IMR-90 (cell line): ENCODE measurements around the gene TKTL2. TPM values are rescaled to one million over a fixed set of nuclear protein-coding genes. Genes with fewer than 3 reads are reported as not detected.

Experiments used
- ATAC-seq: fragments of 200-7000 bp; cut with Tn5 transposase; 2 replicates; pipeline ENCODE4 v1.9.1; 2020; ENCODE audit warnings: low read depth, mild to moderate bottlenecking, moderate library complexity
- BruUV-seq: library from RNA; stranded (reverse); fragments of 400-500 nt; replicated peaks from 2 replicates; lab custom pipeline; 2021; lab: Mats Ljungman, UMichigan
- CTCF ChIA-PET: fragments of 300-600 bp; formaldehyde crosslinking; extraction: SDS; loops from one replicate; lab custom pipeline; 2021; ENCODE audit warnings: antibody characterized with exemption; lab: Yijun Ruan, JAX
- POLR2A ChIA-PET: fragments of 300-600 bp; sonication (Branson Sonifier 250); formaldehyde crosslinking; loops from one replicate; lab custom pipeline; 2022; ENCODE audit warnings: antibody characterized with exemption; ENCODE audit not compliant: unreplicated experiment; lab: Charles Lee
- DNase-seq: peaks from one replicate; pipeline ENCODE4 v3.0.0; 2013
- H2AFZ ChIP-seq: replicated peaks from 2 replicates; pipeline ENCODE3; 2013; ENCODE audit warnings: low read length, mild to moderate bottlenecking; ENCODE audit not compliant: poor library complexity
- H2AK5ac ChIP-seq: 2 replicates; pipeline ENCODE4 v1.6.1; 2013; ENCODE audit warnings: low read depth, low read length, inconsistent platforms
- H2AK9ac ChIP-seq: replicated peaks from 2 replicates; pipeline ENCODE3; 2013; ENCODE audit warnings: mild to moderate bottlenecking, low read depth, low read length, moderate library complexity; ENCODE audit not compliant: poor library complexity
- H2BK120ac ChIP-seq: 2 replicates; pipeline ENCODE4 v1.6.1; 2013; ENCODE audit warnings: low read depth, low read length, inconsistent platforms
- H2BK15ac ChIP-seq: 3 replicates; pipeline ENCODE4 v1.6.1; 2013; ENCODE audit warnings: low read depth, low read length, inconsistent platforms
- H2BK20ac ChIP-seq: 2 replicates; pipeline ENCODE4 v1.6.1; 2013; ENCODE audit warnings: low read depth, mild to moderate bottlenecking, inconsistent platforms, low read length, moderate library complexity
- H2BK5ac ChIP-seq: 2 replicates; pipeline ENCODE4 v1.6.1; 2013; ENCODE audit warnings: mild to moderate bottlenecking, low read depth, low read length, inconsistent platforms; ENCODE audit not compliant: poor library complexity, severe bottlenecking
- H3K14ac ChIP-seq: replicated peaks from 2 replicates; pipeline ENCODE4 v1.6.1; 2013; ENCODE audit warnings: low read depth, low read length, inconsistent platforms
- H3K18ac ChIP-seq: 2 replicates; pipeline ENCODE4 v1.6.1; 2013; ENCODE audit warnings: low read depth, low read length, control low read depth
- H3K23ac ChIP-seq: 2 replicates; pipeline ENCODE4 v1.6.1; 2013; ENCODE audit warnings: low read depth, low read length, inconsistent platforms
- H3K27ac ChIP-seq: 2 replicates; pipeline ENCODE4 v1.5.1; 2013; ENCODE audit warnings: mild to moderate bottlenecking, control low read depth, low read length; ENCODE audit not compliant: insufficient read depth
- H3K27me3 ChIP-seq: 2 replicates; pipeline ENCODE4 v1.6.1; 2013; ENCODE audit warnings: low read length; ENCODE audit not compliant: control insufficient read depth, insufficient read depth
- H3K36me3 ChIP-seq: 2 replicates; pipeline ENCODE4 v1.6.1; 2013; ENCODE audit warnings: low read length, mixed read lengths; ENCODE audit not compliant: control insufficient read depth, insufficient read depth
- H3K4ac ChIP-seq: 2 replicates; pipeline ENCODE4 v1.6.1; 2013; ENCODE audit warnings: low read depth, low read length, inconsistent platforms
- H3K4me1 ChIP-seq: 2 replicates; pipeline ENCODE4 v1.6.1; 2013; ENCODE audit warnings: low read length, mixed read lengths; ENCODE audit not compliant: control insufficient read depth, insufficient read depth
- H3K4me2 ChIP-seq: 2 replicates; pipeline ENCODE4 v1.6.1; 2013; ENCODE audit warnings: low read depth, mild to moderate bottlenecking, control low read depth, low read length, moderate library complexity
- H3K4me3 ChIP-seq: 2 replicates; pipeline ENCODE4 v1.5.1; 2013; ENCODE audit warnings: low read depth, mild to moderate bottlenecking, control low read depth, low read length, moderate library complexity; ENCODE audit not compliant: insufficient read depth
- H3K56ac ChIP-seq: 2 replicates; pipeline ENCODE4 v1.6.1; 2013; ENCODE audit warnings: low read length, inconsistent platforms; ENCODE audit not compliant: insufficient read depth; ENCODE audit errors: extremely low read depth
- H3K79me1 ChIP-seq, 2 experiments: 2 replicates each; pipeline ENCODE4 v1.6.1; 2013; ENCODE audit warnings: low read length in 2 of 2, inconsistent platforms in 1 of 2, low read depth in 1 of 2
- H3K9ac ChIP-seq: 2 replicates; pipeline ENCODE4 v1.6.1; 2013; ENCODE audit warnings: low read depth, low read length, control low read depth
- H3K9me1 ChIP-seq: 2 replicates; pipeline ENCODE4 v1.6.1; 2013; ENCODE audit warnings: low read length, inconsistent platforms; ENCODE audit not compliant: insufficient read depth
- H3K9me3 ChIP-seq: 2 replicates; pipeline ENCODE4 v1.6.1; 2013; ENCODE audit warnings: low read length; ENCODE audit not compliant: control insufficient read depth, insufficient read depth
- H4K20me1 ChIP-seq: 2 replicates; pipeline ENCODE4 v1.6.1; 2013; ENCODE audit warnings: low read length, inconsistent platforms; ENCODE audit not compliant: insufficient read depth
- H4K5ac ChIP-seq: 2 replicates; pipeline ENCODE4 v1.6.1; 2013; ENCODE audit warnings: mild to moderate bottlenecking, low read depth, low read length, control low read depth
- H4K8ac ChIP-seq, 2 experiments: 2 replicates each; pipeline ENCODE4 v1.6.1; 2013; ENCODE audit warnings: low read depth in 2 of 2, low read length in 2 of 2, control low read depth in 1 of 2, inconsistent platforms in 1 of 2
- H4K91ac ChIP-seq: 2 replicates; pipeline ENCODE4 v1.6.1; 2013; ENCODE audit warnings: low read depth, low read length, inconsistent platforms; ENCODE audit not compliant: insufficient read depth
- CEBPB ChIP-seq: IDR thresholded peaks from 2 replicates; pipeline ENCODE4 v1.6.1; 2012; ENCODE audit warnings: low read depth, low read length, improper control_type of control experiment
- CTCF ChIP-seq: conservative IDR thresholded peaks from 2 replicates; pipeline ENCODE4 v1.5.1; 2012; ENCODE audit warnings: mild to moderate bottlenecking, low read depth, low read length, improper control_type of control experiment
- ELK1 ChIP-seq: fragments of 150-350 bp; IDR thresholded peaks from 2 replicates; pipeline ENCODE4 v1.6.1; 2016; ENCODE audit warnings: low read depth, mild to moderate bottlenecking, low read length, moderate library complexity, borderline replicate concordance
- MXI1 ChIP-seq: IDR thresholded peaks from 2 replicates; pipeline ENCODE4 v1.6.1; 2012; ENCODE audit warnings: low read depth, mild to moderate bottlenecking, low read length, moderate library complexity, borderline replicate concordance
- RCOR1 ChIP-seq: IDR thresholded peaks from 2 replicates; pipeline ENCODE4 v1.6.1; 2012; ENCODE audit warnings: mild to moderate bottlenecking, low read length, improper control_type of control experiment; ENCODE audit not compliant: insufficient replicate concordance
- RFX5 ChIP-seq: IDR thresholded peaks from 2 replicates; pipeline ENCODE4 v1.8.0; 2012; ENCODE audit warnings: low read depth, mild to moderate bottlenecking, low read length, moderate library complexity
- SMC3 ChIP-seq: fragments of 150-350 bp; IDR thresholded peaks from 2 replicates; pipeline ENCODE4 v1.6.1; 2016; ENCODE audit warnings: low read depth, mild to moderate bottlenecking, antibody characterized with exemption, low read length, moderate library complexity
- USF2 ChIP-seq: fragments of 150-350 bp; IDR thresholded peaks from 2 replicates; pipeline ENCODE4 v1.6.1; 2017; ENCODE audit warnings: mild to moderate bottlenecking, antibody characterized with exemption, low read length, low read depth
- WGBS, 2 experiments: methylation state at CpG; one replicate each; pipeline versions ENCODE4 v1.1.5 to v1.1.7; 2013; ENCODE audit warnings: missing lambda C conversion rate in 2 of 2; ENCODE audit not compliant: insufficient read length in 1 of 2; ENCODE audit errors: extremely low coverage in 2 of 2; 5-methylcytosine and 5-hydroxymethylcytosine counted together
- dilution Hi-C: fragments of 300-500 bp; cut with HindIII; formaldehyde crosslinking; loops from one replicate; pipeline ENCODE4 v1.14.3; 2018; ENCODE audit warnings: low sequenced_read_pairs; ENCODE audit not compliant: unreplicated experiment
- in situ Hi-C: fragments of 300-500 bp; cut with MboI; formaldehyde crosslinking; loops from 3 replicates; pipeline ENCODE4 v1.14.3; 2019; ENCODE audit warnings: low sequenced_read_pairs, inconsistent platforms, mixed read lengths
- intact Hi-C: fragments of 100-400 bp; cut with micrococcal nuclease; formaldehyde crosslinking; loops from 2 replicates; pipeline ENCODE4 v1.10.0; 2022
- polyA plus RNA-seq, 3 experiments: library from polyadenylated mRNA; depleted of rRNA; stranded (reverse); fragments of >200 nt; gene quantifications; 2 replicates each; pipeline ENCODE4 v1.2.3, GENCODE V29; 2012; ENCODE audit warnings: low replicate concordance in 1 of 3
- total RNA-seq: library from RNA; depleted of rRNA; stranded (reverse); fragments of >200 nt; gene quantifications from 2 replicates; pipeline ENCODE4 v1.2.3, GENCODE V29; 2012

Gene TKTL2
- total and polyA plus RNA-seq, 2 of the 4 experiments (the other 2 are of a cell fraction), result not detected

GRCh38 chr4:163515198-163515597 lies 41.6 kb upstream of the TKTL2 start:
- no peak for TF ChIP-seq RFX5
- no peak for TF ChIP-seq CEBPB
- no peak for TF ChIP-seq ELK1
- TF ChIP-seq MXI1, result no peak
- no peak for TF ChIP-seq USF2
- TF ChIP-seq CTCF, result no peak
- no peak for TF ChIP-seq SMC3
- no peak for TF ChIP-seq RCOR1
- H2BK120ac ChIP-seq, result no peak overlapping the region
- ChIA-PET POLR2A (no interaction called here), CTCF (no interaction called here)
- no peak overlapping the region for H2AK5ac ChIP-seq
- H2AFZ ChIP-seq, result no peak overlapping the region
- no peak overlapping the region for H3K4me2 ChIP-seq
- H3K56ac ChIP-seq, result no peak overlapping the region
- no peak overlapping the region for H4K5ac ChIP-seq
- H4K8ac ChIP-seq, result no peak overlapping the region
- H2BK20ac ChIP-seq, result no peak overlapping the region
- no peak overlapping the region for H2BK5ac ChIP-seq
- H3K4me1 ChIP-seq, result no peaks in the 10 kb centered on the region
- intact Hi-C loops (no loop called here), dilution Hi-C loops (no loop called here), in situ Hi-C loops (loop anchor here (25.0 kb wide), 1 partner anchor 353 kb away; the partner anchor contains the start of gene NAF1)
- H3K9ac ChIP-seq, result no peak overlapping the region
- no peak overlapping the region for H4K91ac ChIP-seq
- H3K18ac ChIP-seq, result no peak overlapping the region
- no peak overlapping the region for H2BK15ac ChIP-seq
- H3K23ac ChIP-seq, result no peak overlapping the region
- no peaks in the 10 kb centered on the region for H3K9me3 ChIP-seq
- H3K27ac ChIP-seq, result no peak overlapping the region
- H3K36me3 ChIP-seq, result peaks cover 17% of the 10 kb centered on the region
- no peak overlapping the region for H3K14ac ChIP-seq
- WGBS, 2 experiments, result no CpG with 5 or more reads among the region's 8 CpGs
- no peaks in the 10 kb centered on the region for H3K9me1 ChIP-seq
- H3K4me3 ChIP-seq, result no peak overlapping the region
- H4K20me1 ChIP-seq, result no peaks in the 10 kb centered on the region
- no peaks in the 10 kb centered on the region for H3K27me3 ChIP-seq
- H2AK9ac ChIP-seq, result no peak overlapping the region
- no TSS peak for BruUV-seq
- no peak overlapping the region for H3K4ac ChIP-seq
- DNase-seq (no peak), ATAC-seq (no peak)
- peaks cover 0 to 7% of the 10 kb centered on the region in 2 experiments; a peak in 1 of 4 replicates for H3K79me1 ChIP-seq
